Sigmoid colon (tissue), 7 donors: ENCODE measurements around the gene C13orf46. TPM values are rescaled to one million over a fixed set of nuclear protein-coding genes. Genes with fewer than 3 reads are reported as not detected.

Experiments used
- DNase-seq: peaks from one replicate; pipeline ENCODE4 v3.0.0-alpha.2; 2019
- H3K27ac ChIP-seq, 4 donors: fragments of 200-600 bp; sonication (generic); one replicate each; pipeline ENCODE4 v1.5.1; 2016 to 2019; ENCODE audit warnings: mild to moderate bottlenecking in 1 of 4
- H3K27me3 ChIP-seq, 3 donors: fragments of 200-600 bp; sonication (generic); one replicate each; pipeline ENCODE4 v1.5.1; 2019; ENCODE audit warnings: mild to moderate bottlenecking in 1 of 3
- H3K36me3 ChIP-seq, 4 donors: fragments of 200-600 bp; sonication (generic); one replicate each; pipeline ENCODE4 v1.5.1; 2016 to 2019
- H3K4me1 ChIP-seq, 4 donors: fragments of 200-600 bp; sonication (generic); one replicate each; pipeline ENCODE4 v1.5.1; 2017 to 2019
- H3K4me3 ChIP-seq, 4 donors: fragments of 200-600 bp; sonication (generic); one replicate each; pipeline ENCODE4 v1.5.1; 2017 to 2019; ENCODE audit warnings: mild to moderate bottlenecking in 2 of 4, moderate library complexity in 1 of 4
- H3K9me3 ChIP-seq, 4 donors: fragments of 200-600 bp in 3 of 4; sonication (generic) in 3 of 4; one replicate each; pipeline versions ENCODE4 v1.5.1 to v1.6.1; 2013 to 2019
- CTCF ChIP-seq, 4 experiments: fragments of 450-650 bp in 3 of 4; fragments of 200-600 bp in 1 of 4; IDR thresholded peaks; one replicate each; pipeline ENCODE4 v1.5.1; 2016 to 2019; ENCODE audit warnings: antibody characterized with exemption in 4 of 4, mild to moderate bottlenecking in 3 of 4, moderate library complexity in 2 of 4
- EP300 ChIP-seq, 4 donors: sonication (generic); formaldehyde crosslinking; IDR thresholded peaks; one replicate each; pipeline ENCODE4 v1.6.1; 2017; ENCODE audit warnings: antibody characterized with exemption in 4 of 4
- POLR2A ChIP-seq, 2 donors: fragments of 450-650 bp; IDR thresholded peaks; one replicate each; pipeline ENCODE4 v1.6.1; 2016; ENCODE audit warnings: antibody characterized with exemption in 2 of 2, mild to moderate bottlenecking in 2 of 2, moderate library complexity in 2 of 2
- POLR2AphosphoS5 ChIP-seq, 4 donors: sonication (generic); formaldehyde crosslinking; IDR thresholded peaks; one replicate each; pipeline ENCODE4 v1.6.1; 2017; ENCODE audit warnings: antibody characterized with exemption in 4 of 4
- WGBS, 2 donors: extraction: QIAGEN DNeasy Blood & Tissue Kit; methylation state at CpG; one replicate each; pipeline ENCODE4 v1.1.7; 2013; 5-methylcytosine and 5-hydroxymethylcytosine counted together
- intact Hi-C: fragments of 100-400 bp; cut with DNase I; formaldehyde crosslinking; loops from one replicate; pipeline ENCODE4 v1.15.1; 2023
- polyA plus RNA-seq, 3 donors: library from polyadenylated mRNA; stranded (reverse); fragments of 200-250 nt; gene quantifications; one replicate each; pipeline ENCODE4 v1.2.3, GENCODE V29; 2013
- total RNA-seq, 4 donors: library from RNA; depleted of rRNA; stranded (reverse); fragments of >200 nt; gene quantifications; one replicate each; pipeline ENCODE4 v1.1.0, GENCODE V29; 2016
- donor health status: healthy with polysubstance abuse.
- donor health status: Bipolar disorder and iron deficiency.
- donor health status: healthy.

C13orf46 gene
- total and polyA plus RNA-seq, 7 donors, result 0.23 to 11.9 (median 0.81) TPM; not detected in 2

- peaks cover 0 to 9% (median 4%) of the 10 kb centered on the region in 4 donors for H3K4me1 ChIP-seq
- 70 to 86% methylated on average over 25 of the region's 25 CpGs for WGBS, 2 donors
- peak; percentile 52 for DNase-seq
- intact Hi-C loops, result no loop called here
- H3K27ac ChIP-seq, result no peak overlapping the region
- TF ChIP-seq EP300 (IDR thresholded peaks at IDR 0.05) (no peak), POLR2AphosphoS5 (IDR thresholded peaks at IDR 0.05) (no peak), CTCF (IDR thresholded peaks at IDR 0.05) (no peak), POLR2A (IDR thresholded peaks at IDR 0.05) (no peak)
- H3K9me3 ChIP-seq, result no peaks in the 10 kb centered on the region
- peaks cover 0 to 25% (median 24%) of the 10 kb centered on the region in 3 donors for H3K27me3 ChIP-seq
- H3K4me3 ChIP-seq, result no peak overlapping the region
- no peaks in the 10 kb centered on the region for H3K36me3 ChIP-seq
Measured at GRCh38 chr13:113936166-113936965, 37.5 kb downstream of the C13orf46 start.

- peak; percentile 48 for DNase-seq
- Histone ChIP-seq H3K36me3 (no peaks in the 10 kb centered on the region), H3K27me3 (peaks cover 0 to 25% (median 24%) of the 10 kb centered on the region in 3 donors), H3K9me3 (no peaks in the 10 kb centered on the region), H3K4me1 (peaks cover 0 to 10% (median 4%) of the 10 kb centered on the region in 4 donors), H3K4me3 (no peak overlapping the region), H3K27ac (peak overlapping the region in 2 of 4 donors; percentile 5 to 51)
- no peak for TF ChIP-seq CTCF (IDR thresholded peaks at IDR 0.05)
- no peak for TF ChIP-seq EP300 (IDR thresholded peaks at IDR 0.05)
- TF ChIP-seq POLR2AphosphoS5 (IDR thresholded peaks at IDR 0.05), result no peak
- no peak for TF ChIP-seq POLR2A (IDR thresholded peaks at IDR 0.05)
- WGBS, 2 donors, result 72 to 85% methylated on average over 21 of the region's 21 CpGs
- intact Hi-C loops, result no loop called here
Measured at GRCh38 chr13:113935001-113935844, 38.7 kb downstream of the C13orf46 start.

GRCh38 chr13:113934576-113934975, 39.3 kb downstream of the C13orf46 start:
- DNase-seq, result peak; percentile 62
- 91 to 94% methylated on average over 14 of the region's 14 CpGs for WGBS, 2 donors
- Histone ChIP-seq H3K36me3 (no peaks in the 10 kb centered on the region), H3K4me1 (peaks cover 0 to 16% (median 8%) of the 10 kb centered on the region in 4 donors), H3K9me3 (no peaks in the 10 kb centered on the region), H3K27ac (no peak overlapping the region), H3K4me3 (no peak overlapping the region), H3K27me3 (peaks cover 0 to 18% (median 18%) of the 10 kb centered on the region in 3 donors)
- intact Hi-C loops, result no loop called here
- no peak for TF ChIP-seq CTCF (IDR thresholded peaks at IDR 0.05)
- no peak for TF ChIP-seq POLR2A (IDR thresholded peaks at IDR 0.05)
- TF ChIP-seq EP300 (IDR thresholded peaks at IDR 0.05), result no peak
- TF ChIP-seq POLR2AphosphoS5 (IDR thresholded peaks at IDR 0.05), result no peak

- Histone ChIP-seq H3K4me1 (peaks cover 0 to 23% (median 14%) of the 10 kb centered on the region in 4 donors), H3K4me3 (no peak overlapping the region), H3K9me3 (no peaks in the 10 kb centered on the region), H3K27ac (no peak overlapping the region), H3K27me3 (peaks cover 0 to 11% (median 11%) of the 10 kb centered on the region in 3 donors), H3K36me3 (no peaks in the 10 kb centered on the region)
- 96 to 97% methylated on average over 22 of the region's 22 CpGs for WGBS, 2 donors
- DNase-seq, result peak; percentile 50
- intact Hi-C loops, result no loop called here
- TF ChIP-seq EP300 (IDR thresholded peaks at IDR 0.05) (no peak), POLR2AphosphoS5 (IDR thresholded peaks at IDR 0.05) (no peak), POLR2A (IDR thresholded peaks at IDR 0.05) (no peak), CTCF (IDR thresholded peaks at IDR 0.05) (no peak)
Measured at GRCh38 chr13:113933901-113934300, 40.0 kb downstream of the C13orf46 start.
